Esophagus squamous epithelium (tissue), 4 donors: ENCODE data around the gene RASSF1.

Experiments
- CTCF ChIP-seq, 6 experiments: fragments of 450-650 bp in 4 of 6; fragments of 200-600 bp in 2 of 6; sonication (generic) in 2 of 6; IDR thresholded peaks; one replicate each; pipeline ENCODE4 v1.5.1; 2016 to 2019; ENCODE audit warnings: antibody characterized with exemption in 6 of 6, mild to moderate bottlenecking in 4 of 6, moderate library complexity in 4 of 6
- POLR2A ChIP-seq, 4 donors: fragments of 450-650 bp; IDR thresholded peaks; one replicate each; pipeline ENCODE4 v1.6.1; 2017; ENCODE audit warnings: antibody characterized with exemption in 4 of 4, mild to moderate bottlenecking in 4 of 4, moderate library complexity in 3 of 4

- no peak for TF ChIP-seq CTCF (IDR thresholded peaks at IDR 0.05)
- no peak for TF ChIP-seq POLR2A (IDR thresholded peaks at IDR 0.05)
These were observed 41.1 kb downstream of the RASSF1 start for GRCh38 chr3:50299638-50299928.
